A549 (cell line): ENCODE results near the gene TTC7B.

Experiments
- EP300 ChIP-seq, 2 experiments: fragments of >200 bp; sonication (Bioruptor Twin); formaldehyde crosslinking; IDR thresholded peaks; 2 replicates in 1 of 2; 3 replicates in 1 of 2; pipeline ENCODE4 v1.6.1; 2016 to 2017
- ZNF302 ChIP-seq: fragments of 250-450 bp; sonication (Bioruptor Pico); IDR thresholded peaks from 2 replicates; pipeline ENCODE4 v1.9.0; 2021; ENCODE audit warnings: inconsistent platforms, mild to moderate bottlenecking, moderate library complexity
- TF ChIP-seq, protein P1 (sequence below): fragments of >200 bp; sonication (Bioruptor Twin); formaldehyde crosslinking; IDR thresholded peaks from 3 replicates; pipeline ENCODE4 v1.5.1; 2016

GRCh38 chr14:90820958-90821357 lies 4.7 kb upstream of the TTC7B start:
- TF ChIP-seq EP300 (IDR thresholded peaks at IDR 0.05) (no peak), ZNF302 (no peak)
- TF ChIP-seq, protein P1, sequence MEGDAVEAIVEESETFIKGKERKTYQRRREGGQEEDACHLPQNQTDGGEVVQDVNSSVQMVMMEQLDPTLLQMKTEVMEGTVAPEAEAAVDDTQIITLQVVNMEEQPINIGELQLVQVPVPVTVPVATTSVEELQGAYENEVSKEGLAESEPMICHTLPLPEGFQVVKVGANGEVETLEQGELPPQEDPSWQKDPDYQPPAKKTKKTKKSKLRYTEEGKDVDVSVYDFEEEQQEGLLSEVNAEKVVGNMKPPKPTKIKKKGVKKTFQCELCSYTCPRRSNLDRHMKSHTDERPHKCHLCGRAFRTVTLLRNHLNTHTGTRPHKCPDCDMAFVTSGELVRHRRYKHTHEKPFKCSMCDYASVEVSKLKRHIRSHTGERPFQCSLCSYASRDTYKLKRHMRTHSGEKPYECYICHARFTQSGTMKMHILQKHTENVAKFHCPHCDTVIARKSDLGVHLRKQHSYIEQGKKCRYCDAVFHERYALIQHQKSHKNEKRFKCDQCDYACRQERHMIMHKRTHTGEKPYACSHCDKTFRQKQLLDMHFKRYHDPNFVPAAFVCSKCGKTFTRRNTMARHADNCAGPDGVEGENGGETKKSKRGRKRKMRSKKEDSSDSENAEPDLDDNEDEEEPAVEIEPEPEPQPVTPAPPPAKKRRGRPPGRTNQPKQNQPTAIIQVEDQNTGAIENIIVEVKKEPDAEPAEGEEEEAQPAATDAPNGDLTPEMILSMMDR = no peak
